Transverse colon (tissue), 4 donors: ENCODE results near the gene DLX3. TPM values are rescaled to one million over a fixed set of nuclear protein-coding genes. Genes with fewer than 3 reads are reported as not detected.

Source experiments
- DNase-seq: peaks from one replicate; pipeline ENCODE4 v3.0.0-alpha.2; 2019
- H3K27ac ChIP-seq, 4 donors: fragments of 200-600 bp; sonication (generic); 2 replicates each; pipeline ENCODE4 v1.5.1; 2016 to 2018; ENCODE audit warnings: inconsistent platforms in 4 of 4
- H3K27me3 ChIP-seq: fragments of 200-600 bp; sonication (generic); 2 replicates; pipeline ENCODE4 v1.5.1; 2017; ENCODE audit warnings: inconsistent platforms
- H3K36me3 ChIP-seq, 4 donors: fragments of 200-600 bp; sonication (generic); 2 replicates each; pipeline ENCODE4 v1.5.1; 2017 to 2019; ENCODE audit warnings: inconsistent platforms in 4 of 4
- H3K4me1 ChIP-seq, 4 donors: fragments of 200-600 bp; sonication (generic); 2 replicates each; pipeline ENCODE4 v1.5.1; 2017 to 2020; ENCODE audit warnings: inconsistent platforms in 4 of 4
- H3K4me3 ChIP-seq, 4 donors: fragments of 200-600 bp; sonication (generic); 1 replicate in 1 of 4; 2 replicates in 3 of 4; pipeline versions ENCODE4 v1.5.1 to v1.6.1; 2017 to 2019; ENCODE audit warnings: inconsistent platforms in 4 of 4
- H3K9me3 ChIP-seq, 2 donors: fragments of 200-600 bp; sonication (generic); 2 replicates each; pipeline ENCODE4 v1.5.1; 2017 to 2019; ENCODE audit warnings: inconsistent platforms in 2 of 2
- EP300 ChIP-seq: sonication (generic); formaldehyde crosslinking; IDR thresholded peaks from one replicate; pipeline ENCODE4 v1.6.1; 2017; ENCODE audit warnings: antibody characterized with exemption, low read depth
- POLR2A ChIP-seq: fragments of 450-650 bp; IDR thresholded peaks from one replicate; pipeline ENCODE4 v1.6.1; 2016; ENCODE audit warnings: antibody characterized with exemption, mild to moderate bottlenecking, moderate library complexity
- POLR2AphosphoS5 ChIP-seq, 3 donors: sonication (generic); formaldehyde crosslinking; IDR thresholded peaks; one replicate each; pipeline ENCODE4 v1.6.1; 2016; ENCODE audit warnings: antibody characterized with exemption in 3 of 3
- WGBS, 2 donors: methylation state at CpG; one replicate each; pipeline ENCODE4 v1.1.5; 2018; ENCODE audit warnings: low coverage in 1 of 2; 5-methylcytosine and 5-hydroxymethylcytosine counted together
- in situ Hi-C, 4 donors: fragments of 200-750 bp; cut with MboI; loops; one replicate each; pipeline versions ENCODE4 v1.15.0 to v1.15.1; 2017; ENCODE audit warnings: low sequenced_read_pairs in 3 of 4, low pct_ligation_motif_present in 1 of 4, low pct_unique_long_range_greater_than_20kb in 1 of 4
- intact Hi-C: fragments of 100-400 bp; cut with DNase I; formaldehyde crosslinking; loops from one replicate; pipeline ENCODE4 v1.15.1; 2023; ENCODE audit warnings: low total_unique reads
- small RNA-seq, 4 donors: library from RNA; depleted of rRNA; stranded (forward); fragments of <200 nt; gene quantifications; one replicate each; pipeline ENCODE3, GENCODE V24; 2016
- total RNA-seq, 4 donors: library from RNA; depleted of rRNA; stranded (reverse); fragments of >200 nt; gene quantifications; one replicate each; pipeline ENCODE4 v1.1.0, GENCODE V29; 2016
- TF ChIP-seq, protein P1 (sequence below), 5 experiments: fragments of 200-600 bp in 3 of 5; fragments of 450-650 bp in 2 of 5; sonication (generic) in 3 of 5; IDR thresholded peaks; 1 replicate in 2 of 5; 2 replicates in 3 of 5; pipeline ENCODE4 v1.5.1; 2016 to 2017; ENCODE audit warnings: antibody characterized with exemption in 5 of 5, inconsistent platforms in 3 of 5, mild to moderate bottlenecking in 2 of 5, moderate library complexity in 1 of 5

The DLX3 gene
- total RNA-seq, 4 donors from 2014 or later: not detected

DNA sequence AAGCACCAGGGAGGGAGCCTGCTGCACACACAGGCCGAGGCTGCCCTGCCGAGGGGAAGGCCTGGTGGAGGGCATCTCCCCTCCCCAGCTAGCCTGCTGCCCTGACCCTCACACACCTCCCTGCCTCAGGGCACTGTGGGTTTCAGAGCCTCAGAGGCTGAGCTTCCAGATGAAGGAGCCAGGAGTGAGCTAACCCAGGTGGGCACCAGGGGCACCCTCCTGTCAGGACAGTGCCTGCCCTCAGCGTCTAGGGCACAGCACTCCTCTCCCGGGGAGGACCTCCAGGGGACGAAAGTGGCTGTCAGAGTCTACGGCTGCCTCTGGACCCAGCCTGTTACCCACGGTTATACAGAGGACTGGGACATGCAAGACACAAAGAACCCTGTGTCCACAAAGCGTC is 48.8 kb downstream of the DLX3 start:
- Histone ChIP-seq H3K4me3 (no peak overlapping the region), H3K9me3 (no peaks in the 10 kb centered on the region), H3K4me1 (no peaks in the 10 kb centered on the region), H3K36me3 (no peaks in the 10 kb centered on the region), H3K27ac (no peak overlapping the region), H3K27me3 (peaks cover 90% of the 10 kb centered on the region)
- TF ChIP-seq POLR2AphosphoS5 (IDR thresholded peaks at IDR 0.05): no peak
- intact Hi-C loops (no loop called here), in situ Hi-C loops (no loop called here)
- WGBS, 2 donors: 62% methylated on average over 7 of the region's 8 CpGs; no CpG with 5 or more reads in 1 of the 2 donors
- no peak for DNase-seq

DNA sequence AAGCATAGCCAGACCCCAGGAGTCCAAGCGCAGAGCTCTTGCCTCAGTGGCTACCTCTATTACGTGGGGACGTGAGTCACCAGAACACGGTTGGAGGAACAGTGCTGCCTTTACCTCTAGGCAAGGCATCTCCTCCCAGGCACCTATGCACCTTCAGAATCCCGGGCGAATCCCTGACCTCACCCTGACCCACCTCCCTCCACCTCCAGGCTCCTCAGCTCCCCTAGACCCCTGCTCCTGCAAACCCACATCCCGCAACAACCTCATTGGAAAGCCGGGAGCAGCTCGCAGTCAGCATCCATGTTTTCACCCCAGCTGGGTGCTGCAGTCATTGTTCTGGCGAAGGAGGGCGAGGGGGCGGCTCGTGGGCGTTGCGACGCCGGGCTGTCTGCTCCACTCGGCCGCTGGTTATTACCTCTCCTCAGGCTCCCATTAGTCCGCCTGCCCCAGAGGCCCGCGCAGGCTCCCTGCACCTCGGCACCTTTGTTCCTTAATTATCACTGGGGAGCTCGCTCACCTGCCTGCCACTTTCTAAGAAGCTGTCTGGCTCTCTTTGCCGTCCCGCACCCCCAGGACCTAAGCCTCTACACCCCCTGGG is 50.7 kb downstream of the DLX3 start:
- Histone ChIP-seq H3K36me3 (no peaks in the 10 kb centered on the region), H3K4me1 (no peaks in the 10 kb centered on the region), H3K4me3 (no peak overlapping the region), H3K9me3 (no peaks in the 10 kb centered on the region), H3K27ac (no peak overlapping the region), H3K27me3 (peaks cover 86% of the 10 kb centered on the region)
- TF ChIP-seq POLR2AphosphoS5 (IDR thresholded peaks at IDR 0.05): no peak
- no peak for TF ChIP-seq POLR2A
- TF ChIP-seq, protein P1, sequence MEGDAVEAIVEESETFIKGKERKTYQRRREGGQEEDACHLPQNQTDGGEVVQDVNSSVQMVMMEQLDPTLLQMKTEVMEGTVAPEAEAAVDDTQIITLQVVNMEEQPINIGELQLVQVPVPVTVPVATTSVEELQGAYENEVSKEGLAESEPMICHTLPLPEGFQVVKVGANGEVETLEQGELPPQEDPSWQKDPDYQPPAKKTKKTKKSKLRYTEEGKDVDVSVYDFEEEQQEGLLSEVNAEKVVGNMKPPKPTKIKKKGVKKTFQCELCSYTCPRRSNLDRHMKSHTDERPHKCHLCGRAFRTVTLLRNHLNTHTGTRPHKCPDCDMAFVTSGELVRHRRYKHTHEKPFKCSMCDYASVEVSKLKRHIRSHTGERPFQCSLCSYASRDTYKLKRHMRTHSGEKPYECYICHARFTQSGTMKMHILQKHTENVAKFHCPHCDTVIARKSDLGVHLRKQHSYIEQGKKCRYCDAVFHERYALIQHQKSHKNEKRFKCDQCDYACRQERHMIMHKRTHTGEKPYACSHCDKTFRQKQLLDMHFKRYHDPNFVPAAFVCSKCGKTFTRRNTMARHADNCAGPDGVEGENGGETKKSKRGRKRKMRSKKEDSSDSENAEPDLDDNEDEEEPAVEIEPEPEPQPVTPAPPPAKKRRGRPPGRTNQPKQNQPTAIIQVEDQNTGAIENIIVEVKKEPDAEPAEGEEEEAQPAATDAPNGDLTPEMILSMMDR (IDR thresholded peaks at IDR 0.05): no peak
- TF ChIP-seq EP300: no peak
- intact Hi-C loops: no loop called here
- in situ Hi-C loops: no loop called here
- DNase-seq: no peak
- WGBS, 2 donors: 33% methylated on average over 26 of the region's 26 CpGs; no CpG with 5 or more reads in 1 of the 2 donors

DNA sequence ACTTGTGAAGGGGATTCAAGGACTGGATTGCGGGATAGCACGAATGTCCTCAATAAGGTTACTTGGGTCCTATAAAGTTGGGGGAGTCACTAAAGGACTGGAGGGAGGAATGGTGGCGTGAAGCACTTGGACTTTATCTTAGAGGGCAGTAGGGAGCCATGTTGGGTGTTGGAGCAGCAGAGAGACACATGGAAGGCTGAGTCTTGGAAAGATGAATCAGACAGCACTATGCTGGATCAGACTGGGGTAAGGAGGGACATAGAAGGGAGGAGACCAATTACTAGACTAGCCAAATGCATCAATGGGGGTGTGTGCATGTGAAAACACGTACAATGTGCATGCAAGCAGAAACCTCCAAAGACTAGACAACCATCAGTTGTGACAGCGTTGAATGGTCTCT is 52.1 kb downstream of the DLX3 start:
- no peak for DNase-seq
- 58 to 82% methylated on average over 3 to 5 of the region's 5 CpGs for WGBS, 2 donors
- Histone ChIP-seq H3K9me3 (no peaks in the 10 kb centered on the region), H3K36me3 (no peaks in the 10 kb centered on the region), H3K27me3 (peaks cover 81% of the 10 kb centered on the region), H3K4me1 (no peaks in the 10 kb centered on the region), H3K4me3 (no peak overlapping the region), H3K27ac (no peak overlapping the region)
- intact Hi-C loops: no loop called here
- in situ Hi-C loops: no loop called here
- TF ChIP-seq POLR2A: no peak
- TF ChIP-seq, protein P1 (IDR thresholded peaks at IDR 0.05): no peak
- no peak for TF ChIP-seq EP300
- no peak for TF ChIP-seq POLR2AphosphoS5 (IDR thresholded peaks at IDR 0.05)

DNA sequence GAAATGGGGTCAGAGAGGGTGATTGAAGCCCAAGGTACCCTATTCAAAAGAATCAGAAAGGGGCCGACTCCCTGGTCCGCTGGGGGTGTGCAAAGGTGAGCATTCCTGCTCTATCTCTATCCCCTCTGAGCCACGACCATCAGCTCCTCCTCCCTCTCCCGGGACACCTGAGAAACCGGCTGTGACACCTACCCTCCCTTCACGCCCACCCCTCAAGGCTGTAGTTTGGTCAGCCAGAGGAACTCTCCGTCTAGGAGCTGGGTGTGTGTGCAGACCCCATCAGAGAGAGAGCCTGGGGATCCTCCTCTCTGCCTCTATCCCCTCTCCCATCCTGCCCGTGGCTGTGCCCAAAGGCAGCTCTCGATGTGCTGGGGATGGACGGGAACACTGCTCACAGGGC is 53.6 kb downstream of the DLX3 start:
- no peaks in the 10 kb centered on the region for H3K9me3 ChIP-seq
- peaks cover 72% of the 10 kb centered on the region for H3K27me3 ChIP-seq
- H3K27ac ChIP-seq: no peak overlapping the region
- WGBS, 2 donors: 53% methylated on average over 10 of the region's 10 CpGs; no CpG with 5 or more reads in 1 of the 2 donors
- DNase-seq: no peak
- in situ Hi-C loops: no loop called here
- H3K4me3 ChIP-seq: no peak overlapping the region
- H3K36me3 ChIP-seq: no peaks in the 10 kb centered on the region
- H3K4me1 ChIP-seq: no peaks in the 10 kb centered on the region
- no peak for TF ChIP-seq EP300
- TF ChIP-seq, protein P1 (IDR thresholded peaks at IDR 0.05): no peak
- TF ChIP-seq POLR2AphosphoS5 (IDR thresholded peaks at IDR 0.05): no peak
- no peak for TF ChIP-seq POLR2A
- intact Hi-C loops: loop anchor here (2.0 kb wide), 1 partner anchor 59 kb away; no protein-coding TSS in a partner anchor

Small RNA genes within 50 kb of the gene (small RNA-seq; reads per million reads assigned to genes)
- gene RNU6-1313P: 0 reads per million in 4 donors

Other genes with a start within 250 kb of the DLX3 start
- gene FAM117A, start 231.1 kb downstream of the DLX3 start, total RNA-seq: 10 to 100 TPM in 2 of 4 donors, 1 to 10 TPM in 2; 8.6 to 14.6 (median 10.7) TPM
- gene KAT7, start 206.5 kb downstream of the DLX3 start, total RNA-seq: 10 to 100 TPM; 21.3 to 54.2 (median 32.8) TPM
- not detected for gene TAC4, start 147.2 kb downstream of the DLX3 start, total RNA-seq
- gene DLX4, start 26.0 kb downstream of the DLX3 start, total RNA-seq: not detected
- 100 to 1,000 TPM; 147 to 294 (median 171) TPM for gene ITGA3, start 60.9 kb upstream of the DLX3 start, total RNA-seq
- gene PDK2, start 100.1 kb upstream of the DLX3 start, total RNA-seq: 100 to 1,000 TPM in 3 of 4 donors, 10 to 100 TPM in 1; 84.6 to 292 (median 136) TPM
- gene SAMD14, start 134.9 kb upstream of the DLX3 start, total RNA-seq: 1 to 10 TPM in 1 of 4 donors, under 1 TPM in 2, not detected in 1; 0.14 to 1.8 (median 0.32) TPM
- 10 to 100 TPM; 19.0 to 29.9 (median 27.7) TPM for gene PPP1R9B, start 155.5 kb upstream of the DLX3 start, total RNA-seq
- 10 to 100 TPM in 1 of 4 donors, 1 to 10 TPM in 3; 3.7 to 65.3 (median 7.6) TPM for gene SGCA, start 170.8 kb upstream of the DLX3 start, total RNA-seq
- gene COL1A1, start 206.4 kb upstream of the DLX3 start, total RNA-seq: 100 to 1,000 TPM in 2 of 4 donors, 10 to 100 TPM in 2; 13.0 to 210 (median 79.8) TPM